T-helper 9 cell (primary cell): ENCODE results near the gene ATL3.
"Not testable (repeated sequence)": the region's sequence is repeated elsewhere in the genome, so short reads cannot be mapped to it uniquely, and the experiment has no call there.

Experiments used
- DNase-seq: peaks from one replicate; pipeline ENCODE4 v3.0.0-alpha.2; 2020

ATL3 gene

GRCh38 chr11:63586451-63587166 lies 84.6 kb downstream of the ATL3 start:
- DNase-seq, result no peak

GRCh38 chr11:63583357-63583677 lies 87.9 kb downstream of the ATL3 start:
- DNase-seq, result no peak

GRCh38 chr11:63581224-63581623 lies 90.0 kb downstream of the ATL3 start:
- not testable (repeated sequence) for DNase-seq

GRCh38 chr11:63578882-63579281 lies 92.3 kb downstream of the ATL3 start:
- not testable (repeated sequence) for DNase-seq

GRCh38 chr11:63574856-63575602 lies 96.1 kb downstream of the ATL3 start:
- DNase-seq, result no peak
